Liver (tissue), 9 donors: ENCODE measurements around the gene DDX39B. TPM values are rescaled to one million over a fixed set of nuclear protein-coding genes. Genes with fewer than 3 reads are reported as not detected.

Experiments
- DNase-seq: peaks from one replicate; pipeline ENCODE4 v3.0.0-alpha.2; 2017; ENCODE audit warnings: low spot score
- H3K27ac ChIP-seq, 2 donors: one replicate each; pipeline ENCODE4 v1.7.0; 2013; ENCODE audit warnings: inconsistent platforms in 2 of 2, low read length in 2 of 2, control low read depth in 1 of 2, low read depth in 1 of 2, mild to moderate bottlenecking in 1 of 2
- H3K27me3 ChIP-seq, 4 donors: one replicate each; pipeline versions ENCODE4 v1.6.1 to v1.7.0; 2013; ENCODE audit warnings: low read length in 3 of 4, inconsistent platforms in 1 of 4, mild to moderate bottlenecking in 1 of 4, moderate library complexity in 1 of 4; ENCODE audit not compliant: control insufficient read depth in 4 of 4, insufficient read depth in 4 of 4
- H3K36me3 ChIP-seq, 4 donors: one replicate each; pipeline versions ENCODE4 v1.6.1 to v1.7.0; 2013; ENCODE audit warnings: low read length in 3 of 4, mild to moderate bottlenecking in 3 of 4, low read depth in 1 of 4, moderate library complexity in 1 of 4; ENCODE audit not compliant: control insufficient read depth in 4 of 4, insufficient read depth in 3 of 4
- H3K4me1 ChIP-seq, 4 donors: one replicate each; pipeline versions ENCODE4 v1.6.1 to v1.7.0; 2013; ENCODE audit warnings: low read length in 3 of 4, mild to moderate bottlenecking in 3 of 4, moderate library complexity in 1 of 4; ENCODE audit not compliant: control insufficient read depth in 4 of 4, insufficient read depth in 4 of 4
- H3K4me3 ChIP-seq, 3 donors: one replicate each; pipeline versions ENCODE4 v1.6.1 to v1.7.0; 2013; ENCODE audit warnings: low read length in 3 of 3, control low read depth in 1 of 3, low read depth in 1 of 3, mild to moderate bottlenecking in 1 of 3
- H3K9ac ChIP-seq, 2 donors: one replicate each; pipeline ENCODE4 v1.7.0; 2013; ENCODE audit warnings: low read length in 2 of 2, mild to moderate bottlenecking in 2 of 2, moderate library complexity in 2 of 2, control low read depth in 1 of 2, low read depth in 1 of 2
- H3K9me3 ChIP-seq, 4 donors: one replicate each; pipeline versions ENCODE4 v1.6.1 to v1.7.0; 2013; ENCODE audit warnings: low read length in 3 of 4; ENCODE audit not compliant: control insufficient read depth in 4 of 4
- CTCF ChIP-seq: fragments of 150-350 bp; IDR thresholded peaks from 2 replicates; pipeline ENCODE4 v1.5.1; 2017; ENCODE audit warnings: improper control_type of control experiment, low read depth, low read length; ENCODE audit not compliant: missing input control
- EGR1 ChIP-seq, 2 donors: IDR thresholded peaks; 2 replicates each; pipeline ENCODE4 v1.6.1; 2016 to 2018; ENCODE audit warnings: antibody characterized with exemption in 2 of 2, low read depth in 2 of 2
- FOXA1 ChIP-seq: IDR thresholded peaks from 2 replicates; pipeline ENCODE4 v1.6.1; 2016; ENCODE audit warnings: antibody characterized with exemption
- FOXA2 ChIP-seq: IDR thresholded peaks from 2 replicates; pipeline ENCODE4 v1.6.1; 2016; ENCODE audit warnings: antibody characterized with exemption
- GABPA ChIP-seq, 2 donors: IDR thresholded peaks in 1 of 2; conservative IDR thresholded peaks in 1 of 2; 2 replicates each; pipeline ENCODE4 v1.6.1; 2016; ENCODE audit warnings: antibody characterized with exemption in 2 of 2, mild to moderate bottlenecking in 1 of 2, moderate library complexity in 1 of 2
- HNF4A ChIP-seq, 2 donors: conservative IDR thresholded peaks; 2 replicates each; pipeline ENCODE4 v1.6.1; 2016; ENCODE audit warnings: antibody characterized with exemption in 2 of 2, mild to moderate bottlenecking in 2 of 2
- HNF4G ChIP-seq: IDR thresholded peaks from 2 replicates; pipeline ENCODE4 v1.6.1; 2016; ENCODE audit warnings: antibody characterized with exemption
- JUND ChIP-seq, 2 donors: IDR thresholded peaks; 2 replicates each; pipeline ENCODE4 v1.6.1; 2016; ENCODE audit warnings: antibody characterized with exemption in 2 of 2
- MAX ChIP-seq: IDR thresholded peaks from 2 replicates; pipeline ENCODE4 v1.6.1; 2016; ENCODE audit warnings: antibody characterized with exemption
- NR2F2 ChIP-seq: IDR thresholded peaks from 2 replicates; pipeline ENCODE4 v1.6.1; 2016; ENCODE audit warnings: antibody characterized with exemption
- RAD21 ChIP-seq, 2 donors: IDR thresholded peaks; 2 replicates each; pipeline ENCODE4 v1.6.1; 2016; ENCODE audit warnings: antibody characterized with exemption in 2 of 2, mild to moderate bottlenecking in 2 of 2
- RXRA ChIP-seq, 2 donors: IDR thresholded peaks; 2 replicates each; pipeline ENCODE4 v1.6.1; 2017 to 2018; ENCODE audit warnings: antibody characterized with exemption in 2 of 2, mild to moderate bottlenecking in 1 of 2
- SP1 ChIP-seq: IDR thresholded peaks from 2 replicates; pipeline ENCODE4 v1.6.1; 2018; ENCODE audit warnings: antibody characterized with exemption, mild to moderate bottlenecking
- TAF1 ChIP-seq: conservative IDR thresholded peaks from 2 replicates; pipeline ENCODE4 v1.6.1; 2016; ENCODE audit warnings: antibody characterized with exemption, mild to moderate bottlenecking
- YY1 ChIP-seq: IDR thresholded peaks from 2 replicates; pipeline ENCODE4 v1.6.1; 2016; ENCODE audit warnings: antibody characterized with exemption, mild to moderate bottlenecking
- whole genome bisulfite sequencing: extraction: QIAGEN DNeasy Blood & Tissue Kit; methylation state at CpG from one replicate; pipeline ENCODE4 v1.1.7; 2013; 5-methylcytosine and 5-hydroxymethylcytosine counted together
- polyA plus RNA-seq, 2 donors: library from polyadenylated mRNA; stranded (reverse) in 1 of 2; unstranded in 1 of 2; fragments of 200-250 nt in 1 of 2; fragments of >200 nt in 1 of 2; fragmentation: Nextera tagmentation in 1 of 2; extraction: Ambion mirVana in 1 of 2; gene quantifications; one replicate each; pipeline versions ENCODE4 v1.2.1 to v1.2.3, GENCODE V29; 2013 to 2015
- total RNA-seq, 2 donors: library from RNA; depleted of rRNA; stranded (reverse); fragments of >200 nt; gene quantifications; one replicate each; pipeline ENCODE4 v1.2.3, GENCODE V29; 2014
- TF ChIP-seq, protein P1 (sequence below): IDR thresholded peaks from 2 replicates; pipeline ENCODE4 v1.6.1; 2016; ENCODE audit warnings: antibody characterized with exemption
- TF ChIP-seq, protein P2 (sequence below): IDR thresholded peaks from 2 replicates; pipeline ENCODE4 v1.6.1; 2016; ENCODE audit warnings: antibody characterized with exemption
- TF ChIP-seq, protein P3 (sequence below): IDR thresholded peaks from 2 replicates; pipeline ENCODE4 v1.6.1; 2016; ENCODE audit warnings: antibody characterized with exemption, mild to moderate bottlenecking
- donor health status: healthy.
- donor health status: healthy.
- donor health status: healthy.
- donor health status: healthy.
- donor health status: healthy.

The DDX39B gene
- total and polyA plus RNA-seq, 4 donors, result 75.0 to 254 (median 135) TPM

GRCh38 chr6:31587791-31588777 lies 46.3 kb upstream of the DDX39B start:
- Histone ChIP-seq H3K27ac (no peak overlapping the region), H3K4me1 (peaks cover 0 to 3% (median 0%) of the 10 kb centered on the region in 4 donors), H3K9ac (no peak overlapping the region), H3K9me3 (no peaks in the 10 kb centered on the region), H3K4me3 (no peak overlapping the region), H3K36me3 (no peaks in the 10 kb centered on the region), H3K27me3 (no peaks in the 10 kb centered on the region)
- TF ChIP-seq, protein P1, sequence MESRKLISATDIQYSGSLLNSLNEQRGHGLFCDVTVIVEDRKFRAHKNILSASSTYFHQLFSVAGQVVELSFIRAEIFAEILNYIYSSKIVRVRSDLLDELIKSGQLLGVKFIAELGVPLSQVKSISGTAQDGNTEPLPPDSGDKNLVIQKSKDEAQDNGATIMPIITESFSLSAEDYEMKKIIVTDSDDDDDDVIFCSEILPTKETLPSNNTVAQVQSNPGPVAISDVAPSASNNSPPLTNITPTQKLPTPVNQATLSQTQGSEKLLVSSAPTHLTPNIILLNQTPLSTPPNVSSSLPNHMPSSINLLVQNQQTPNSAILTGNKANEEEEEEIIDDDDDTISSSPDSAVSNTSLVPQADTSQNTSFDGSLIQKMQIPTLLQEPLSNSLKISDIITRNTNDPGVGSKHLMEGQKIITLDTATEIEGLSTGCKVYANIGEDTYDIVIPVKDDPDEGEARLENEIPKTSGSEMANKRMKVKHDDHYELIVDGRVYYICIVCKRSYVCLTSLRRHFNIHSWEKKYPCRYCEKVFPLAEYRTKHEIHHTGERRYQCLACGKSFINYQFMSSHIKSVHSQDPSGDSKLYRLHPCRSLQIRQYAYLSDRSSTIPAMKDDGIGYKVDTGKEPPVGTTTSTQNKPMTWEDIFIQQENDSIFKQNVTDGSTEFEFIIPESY, result no peak
- no peak for TF ChIP-seq FOXA1
- no peak for TF ChIP-seq RAD21 (IDR thresholded peaks at IDR 0.05)
- no peak for TF ChIP-seq HNF4G
- TF ChIP-seq, protein P2, sequence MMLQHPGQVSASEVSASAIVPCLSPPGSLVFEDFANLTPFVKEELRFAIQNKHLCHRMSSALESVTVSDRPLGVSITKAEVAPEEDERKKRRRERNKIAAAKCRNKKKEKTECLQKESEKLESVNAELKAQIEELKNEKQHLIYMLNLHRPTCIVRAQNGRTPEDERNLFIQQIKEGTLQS, result no peak
- TF ChIP-seq SP1, result no peak
- DNase-seq, result no peak
- 76% methylated on average over 12 of the region's 12 CpGs for WGBS

DNA sequence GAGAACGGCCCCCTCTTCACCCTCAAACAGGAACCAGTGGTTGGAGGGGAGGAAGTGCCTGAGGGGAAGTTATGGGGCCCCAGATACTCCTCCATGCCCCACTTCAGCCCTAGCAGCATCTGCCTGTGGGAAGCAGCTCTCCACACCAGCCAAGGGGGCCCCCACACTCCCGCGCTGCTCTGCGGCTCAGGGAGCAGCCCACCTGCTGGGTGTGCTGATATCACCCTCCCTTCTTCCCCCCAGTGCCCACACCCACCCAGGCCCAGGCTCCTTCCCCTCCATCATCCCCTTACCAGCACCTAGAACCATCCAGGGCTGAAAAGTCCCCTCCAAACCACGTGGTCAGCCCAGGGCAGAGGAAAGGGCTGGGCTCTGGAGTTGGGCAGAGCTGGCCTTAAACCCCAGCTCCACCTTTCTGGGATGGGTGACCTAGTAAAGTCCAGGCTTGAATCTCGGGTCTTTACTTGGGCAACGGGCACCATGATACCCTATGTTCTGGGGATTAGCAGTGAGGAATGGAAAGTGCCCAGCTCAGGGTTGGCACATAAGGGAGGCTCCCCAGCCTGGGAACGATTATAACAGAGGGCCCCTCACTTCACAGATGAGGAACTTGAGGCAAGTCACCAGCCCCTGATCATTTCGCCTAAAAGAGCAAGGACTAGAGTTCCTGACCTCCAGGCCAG lies 44.9 kb upstream of the DDX39B start:
- Histone ChIP-seq H3K4me3 (peak overlapping the region in 1 of 3 donors; percentile 2), H3K4me1 (peaks cover 0 to 6% (median 2%) of the 10 kb centered on the region in 4 donors), H3K9ac (peak overlapping the region in 1 of 2 donors; percentile 23), H3K9me3 (no peaks in the 10 kb centered on the region), H3K27ac (peak overlapping the region; percentile 48 to 54), H3K27me3 (no peaks in the 10 kb centered on the region), H3K36me3 (no peaks in the 10 kb centered on the region)
- no peak for DNase-seq
- 57% methylated on average over 9 of the region's 9 CpGs for WGBS
- TF ChIP-seq RAD21 (IDR thresholded peaks at IDR 0.05) (no peak), CTCF (no peak), HNF4G (no peak), NR2F2 (no peak), FOXA1 (no peak), FOXA2 (no peak), MAX (no peak), SP1 (no peak), RXRA (IDR thresholded peaks at IDR 0.05) (no peak), GABPA (IDR thresholded peaks at IDR 0.05 in 1 of 2, conservative IDR thresholded peaks at IDR 0.05 in 1 of 2) (no peak), EGR1 (IDR thresholded peaks at IDR 0.05; ENCODE audit: low read depth in 2 of 2) (no peak), TAF1 (no peak), JUND (IDR thresholded peaks at IDR 0.05) (no peak), HNF4A (conservative IDR thresholded peaks at IDR 0.05) (no peak), YY1 (no peak)
- TF ChIP-seq, protein P1, result no peak
- TF ChIP-seq, protein P2, result no peak
- TF ChIP-seq, protein P3, sequence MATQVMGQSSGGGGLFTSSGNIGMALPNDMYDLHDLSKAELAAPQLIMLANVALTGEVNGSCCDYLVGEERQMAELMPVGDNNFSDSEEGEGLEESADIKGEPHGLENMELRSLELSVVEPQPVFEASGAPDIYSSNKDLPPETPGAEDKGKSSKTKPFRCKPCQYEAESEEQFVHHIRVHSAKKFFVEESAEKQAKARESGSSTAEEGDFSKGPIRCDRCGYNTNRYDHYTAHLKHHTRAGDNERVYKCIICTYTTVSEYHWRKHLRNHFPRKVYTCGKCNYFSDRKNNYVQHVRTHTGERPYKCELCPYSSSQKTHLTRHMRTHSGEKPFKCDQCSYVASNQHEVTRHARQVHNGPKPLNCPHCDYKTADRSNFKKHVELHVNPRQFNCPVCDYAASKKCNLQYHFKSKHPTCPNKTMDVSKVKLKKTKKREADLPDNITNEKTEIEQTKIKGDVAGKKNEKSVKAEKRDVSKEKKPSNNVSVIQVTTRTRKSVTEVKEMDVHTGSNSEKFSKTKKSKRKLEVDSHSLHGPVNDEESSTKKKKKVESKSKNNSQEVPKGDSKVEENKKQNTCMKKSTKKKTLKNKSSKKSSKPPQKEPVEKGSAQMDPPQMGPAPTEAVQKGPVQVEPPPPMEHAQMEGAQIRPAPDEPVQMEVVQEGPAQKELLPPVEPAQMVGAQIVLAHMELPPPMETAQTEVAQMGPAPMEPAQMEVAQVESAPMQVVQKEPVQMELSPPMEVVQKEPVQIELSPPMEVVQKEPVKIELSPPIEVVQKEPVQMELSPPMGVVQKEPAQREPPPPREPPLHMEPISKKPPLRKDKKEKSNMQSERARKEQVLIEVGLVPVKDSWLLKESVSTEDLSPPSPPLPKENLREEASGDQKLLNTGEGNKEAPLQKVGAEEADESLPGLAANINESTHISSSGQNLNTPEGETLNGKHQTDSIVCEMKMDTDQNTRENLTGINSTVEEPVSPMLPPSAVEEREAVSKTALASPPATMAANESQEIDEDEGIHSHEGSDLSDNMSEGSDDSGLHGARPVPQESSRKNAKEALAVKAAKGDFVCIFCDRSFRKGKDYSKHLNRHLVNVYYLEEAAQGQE, result no peak
